WTC11 (cell line): ENCODE data around the gene EIF4G3. TPM values are rescaled to one million over a fixed set of nuclear protein-coding genes. Genes with fewer than 3 reads are reported as not detected.
A peak's percentile ranks its signal among the peaks of the same experiment; 100 is the strongest.

ENCODE experiments used
- ATAC-seq: fragments of 200-7000 bp; cut with Tn5 transposase; 2 replicates; pipeline ENCODE4 v1.10.0; 2021; ENCODE audit warnings: mild to moderate bottlenecking, moderate library complexity
- CTCF ChIA-PET: fragments of 300-600 bp; sonication (Branson Sonifier 250); formaldehyde crosslinking; loops from one replicate; lab custom pipeline; 2021; ENCODE audit warnings: antibody characterized with exemption; lab: Charles Lee
- POLR2A ChIA-PET: fragments of 350-600 bp; sonication (Branson Sonifier 250); formaldehyde crosslinking; loops from one replicate; lab custom pipeline; 2021; ENCODE audit warnings: antibody characterized with exemption; lab: Charles Lee
- DNase-seq: peaks from one replicate; pipeline ENCODE4 v3.0.0; 2021; ENCODE audit warnings: low spot score
- H3K27ac Mint-ChIP-seq: 2 replicates; pipeline ENCODE4 v1.8.0; 2021; ENCODE audit warnings: mixed read lengths
- H3K27me3 Mint-ChIP-seq: 2 replicates; pipeline ENCODE4 v1.8.0; 2021; ENCODE audit warnings: low read depth, mild to moderate bottlenecking, moderate library complexity, mixed read lengths
- H3K36me3 Mint-ChIP-seq: 2 replicates; pipeline ENCODE4 v1.8.0; 2021; ENCODE audit warnings: mixed read lengths
- H3K4me1 Mint-ChIP-seq: 2 replicates; pipeline ENCODE4 v1.8.0; 2022; ENCODE audit warnings: mixed read lengths
- H3K4me3 Mint-ChIP-seq: 2 replicates; pipeline ENCODE4 v1.8.0; 2021; ENCODE audit warnings: mild to moderate bottlenecking, moderate library complexity, mixed read lengths
- H3K9me3 Mint-ChIP-seq: 2 replicates; pipeline ENCODE4 v1.8.0; 2021; ENCODE audit warnings: mixed read lengths
- AR ChIP-seq: fragments of 250-450 bp; sonication (Bioruptor Pico); IDR thresholded peaks from 2 replicates; pipeline ENCODE4 v1.9.0; 2021; ENCODE audit warnings: mild to moderate bottlenecking
- ATF3 ChIP-seq: sonication (generic); formaldehyde crosslinking; conservative IDR thresholded peaks from 2 replicates; pipeline ENCODE4 v1.8.1; 2022; ENCODE audit warnings: mild to moderate bottlenecking, missing genetic modification reagents
- CBFB ChIP-seq: sonication (generic); formaldehyde crosslinking; IDR thresholded peaks from 2 replicates; pipeline ENCODE4 v1.8.1; 2022; ENCODE audit warnings: mild to moderate bottlenecking, low read depth, missing genetic modification reagents
- CREB1 ChIP-seq: sonication (generic); formaldehyde crosslinking; IDR thresholded peaks from 2 replicates; pipeline ENCODE4 v1.8.0; 2023; ENCODE audit warnings: mild to moderate bottlenecking, missing genetic modification reagents
- CTCF ChIP-seq: fragments of 200-600 bp; IDR thresholded peaks from 2 replicates; pipeline ENCODE4 v1.8.0; 2022; ENCODE audit warnings: antibody characterized with exemption
- ELF4 ChIP-seq: sonication (generic); formaldehyde crosslinking; IDR thresholded peaks from 2 replicates; pipeline ENCODE4 v1.8.1; 2022; ENCODE audit warnings: low read depth, mild to moderate bottlenecking, moderate library complexity, missing genetic modification reagents
- ESRRA ChIP-seq: sonication (generic); formaldehyde crosslinking; IDR thresholded peaks from 2 replicates; pipeline ENCODE4 v1.8.1; 2022; ENCODE audit warnings: mild to moderate bottlenecking, missing genetic modification reagents, borderline replicate concordance
- FOXK1 ChIP-seq: sonication (generic); formaldehyde crosslinking; IDR thresholded peaks from 2 replicates; pipeline ENCODE4 v1.8.0; 2022; ENCODE audit warnings: mild to moderate bottlenecking, moderate library complexity, missing genetic modification reagents
- GTF2I ChIP-seq: fragments of 250-450 bp; sonication (Bioruptor Pico); conservative IDR thresholded peaks from 2 replicates; pipeline ENCODE4 v1.4.0; 2021; ENCODE audit warnings: mild to moderate bottlenecking
- HMGXB4 ChIP-seq: sonication (generic); formaldehyde crosslinking; IDR thresholded peaks from 2 replicates; pipeline ENCODE4 v1.8.1; 2023; ENCODE audit warnings: mild to moderate bottlenecking, moderate library complexity, missing genetic modification reagents
- IRF1 ChIP-seq: sonication (generic); formaldehyde crosslinking; IDR thresholded peaks from 2 replicates; pipeline ENCODE4 v1.8.0; 2023; ENCODE audit warnings: missing genetic modification reagents
- JUN ChIP-seq: sonication (generic); formaldehyde crosslinking; IDR thresholded peaks from 2 replicates; pipeline ENCODE4 v1.8.0; 2023; ENCODE audit warnings: mild to moderate bottlenecking, missing genetic modification reagents
- KAT7 ChIP-seq: sonication (generic); formaldehyde crosslinking; IDR thresholded peaks from 2 replicates; pipeline ENCODE4 v1.8.1; 2023; ENCODE audit warnings: missing genetic modification reagents, mild to moderate bottlenecking, borderline replicate concordance
- MYBL2 ChIP-seq: sonication (generic); formaldehyde crosslinking; IDR thresholded peaks from 2 replicates; pipeline ENCODE4 v1.8.1; 2023; ENCODE audit warnings: mild to moderate bottlenecking, moderate library complexity, missing genetic modification reagents
- NFATC4 ChIP-seq: fragments of 250-450 bp; sonication (Bioruptor Pico); IDR thresholded peaks from 2 replicates; pipeline ENCODE4 v1.9.0; 2021; ENCODE audit warnings: mild to moderate bottlenecking
- PREB ChIP-seq: sonication (generic); formaldehyde crosslinking; IDR thresholded peaks from 2 replicates; pipeline ENCODE4 v1.8.1; 2022; ENCODE audit warnings: mild to moderate bottlenecking, missing genetic modification reagents, moderate library complexity, borderline replicate concordance
- RELA ChIP-seq: sonication (generic); formaldehyde crosslinking; IDR thresholded peaks from 2 replicates; pipeline ENCODE4 v1.8.1; 2022; ENCODE audit warnings: missing genetic modification reagents, mild to moderate bottlenecking, borderline replicate concordance
- TCF7 ChIP-seq: sonication (generic); formaldehyde crosslinking; IDR thresholded peaks from 2 replicates; pipeline ENCODE4 v1.8.0; 2022; ENCODE audit warnings: mild to moderate bottlenecking, low read depth, missing genetic modification reagents, moderate library complexity
- TEAD4 ChIP-seq: sonication (generic); formaldehyde crosslinking; IDR thresholded peaks from 2 replicates; pipeline ENCODE4 v1.8.0; 2022; ENCODE audit warnings: mild to moderate bottlenecking, missing genetic modification reagents
- USF2 ChIP-seq: sonication (generic); formaldehyde crosslinking; IDR thresholded peaks from 2 replicates; pipeline ENCODE4 v1.8.1; 2023; ENCODE audit warnings: mild to moderate bottlenecking, missing genetic modification reagents, moderate library complexity
- ZBTB43 ChIP-seq: sonication (generic); formaldehyde crosslinking; IDR thresholded peaks from 2 replicates; pipeline ENCODE4 v1.8.1; 2023; ENCODE audit warnings: mild to moderate bottlenecking, missing genetic modification reagents
- ZMAT4 ChIP-seq: fragments of 250-450 bp; sonication (Bioruptor Pico); IDR thresholded peaks from 2 replicates; pipeline ENCODE4 v1.9.0; 2021; ENCODE audit warnings: mild to moderate bottlenecking
- ZNF121 ChIP-seq: sonication (generic); formaldehyde crosslinking; IDR thresholded peaks from 2 replicates; pipeline ENCODE4 v1.8.0; 2023; ENCODE audit warnings: missing genetic modification reagents
- total RNA-seq: library from RNA; stranded (reverse); gene quantifications from 3 replicates; pipeline ENCODE4 v1.2.3, GENCODE V29; 2021

EIF4G3 gene
- total RNA-seq, 1 experiment from 2014 or later, result 77.7 TPM

GRCh38 chr1:20836230-20836629 lies 340.5 kb downstream of the EIF4G3 start:
- Mint-ChIP-seq H3K36me3 (peaks cover 40% of the 10 kb centered on the region), H3K4me1 (no peaks in the 10 kb centered on the region), H3K9me3 (0 out of 2 replicates have a peak, but pooled peaks cover 5% of the 10 kb centered on the region), H3K27ac (no peak overlapping the region), H3K4me3 (no peak overlapping the region), H3K27me3 (no peaks in the 10 kb centered on the region)
- CTCF ChIA-PET, result no interaction called here
- DNase-seq, result no peak
- no peak for ATAC-seq
- POLR2A ChIA-PET, result no interaction called here
- TF ChIP-seq GTF2I, result 0 out of 2 replicates have a peak, but pooled peaks have one; percentile 24
- no peak for TF ChIP-seq ZBTB43 (CRISPR knock-in tag)
- no peak for TF ChIP-seq RELA (CRISPR knock-in tag)
- no peak for TF ChIP-seq MYBL2 (CRISPR knock-in tag)
- TF ChIP-seq ZNF121 (CRISPR knock-in tag), result peak; percentile 70; the same call in 1 of the 2 replicates
- TF ChIP-seq TEAD4, result no peak
- TF ChIP-seq CTCF, result no peak

- no peak overlapping the region for H3K27ac Mint-ChIP-seq
- ChIA-PET POLR2A (no interaction called here), CTCF (no interaction called here)
- H3K36me3 Mint-ChIP-seq, result peaks cover 31% of the 10 kb centered on the region
- H3K4me3 Mint-ChIP-seq, result no peak overlapping the region
- H3K4me1 Mint-ChIP-seq, result no peaks in the 10 kb centered on the region
- TF ChIP-seq CREB1 (no peak), IRF1 (CRISPR knock-in tag) (no peak), CBFB (CRISPR knock-in tag) (no peak), PREB (CRISPR knock-in tag) (no peak), KAT7 (CRISPR knock-in tag) (no peak), HMGXB4 (no peak), TCF7 (CRISPR knock-in tag) (no peak), ELF4 (CRISPR knock-in tag) (no peak), ESRRA (CRISPR knock-in tag) (no peak), FOXK1 (CRISPR knock-in tag) (no peak), NFATC4 (no peak), GTF2I (no peak), USF2 (CRISPR knock-in tag) (no peak), ATF3 (CRISPR knock-in tag) (no peak), AR (CRISPR knock-in tag) (no peak), ZMAT4 (CRISPR knock-in tag) (no peak), JUN (CRISPR knock-in tag) (no peak)
- DNase-seq (no peak), ATAC-seq (no peak)
- H3K27me3 Mint-ChIP-seq, result no peaks in the 10 kb centered on the region
- 0 out of 2 replicates have a peak, but pooled peaks cover 5% of the 10 kb centered on the region for H3K9me3 Mint-ChIP-seq
Observed at GRCh38 chr1:20834780-20835179, 341.9 kb downstream of the EIF4G3 start.
